SK-N-SH (cell line): ENCODE measurements around the gene AKT3. TPM values are rescaled to one million over a fixed set of nuclear protein-coding genes. Genes with fewer than 3 reads are reported as not detected.

Experiments
- CTCF ChIA-PET: fragments of 300-600, 350-600 bp; formaldehyde crosslinking; extraction: SDS; loops from one replicate; lab custom pipeline; 2021; lab: Yijun Ruan, JAX
- POLR2A ChIA-PET: fragments of 350-600 bp; sonication (Branson Sonifier 250); formaldehyde crosslinking; extraction: SDS; loops from one replicate; lab custom pipeline; 2020; ENCODE audit warnings: antibody characterized with exemption, inconsistent platforms; lab: Yijun Ruan, JAX
- DNase-seq: peaks from one replicate; pipeline ENCODE4 v3.0.0; 2012
- H2AFZ ChIP-seq: fragments of 200-600 bp; sonication (generic); 2 replicates; pipeline ENCODE4 v1.8.1; 2016; ENCODE audit warnings: antibody characterized with exemption, mild to moderate bottlenecking, low read depth
- H3F3A ChIP-seq: fragments of 200-600 bp; sonication (generic); replicated peaks from 2 replicates; pipeline ENCODE3; 2016; ENCODE audit warnings: antibody characterized with exemption, mild to moderate bottlenecking; ENCODE audit not compliant: insufficient read depth
- H3K27ac ChIP-seq, 2 experiments: fragments of 200-500 bp in 1 of 2; fragments of 200-600 bp in 1 of 2; sonication (Bioruptor generic) in 1 of 2; sonication (generic), shearing (Covaris generic) in 1 of 2; 2 replicates each; pipeline versions ENCODE4 v1.5.1 to v1.6.1; 2014 to 2016; ENCODE audit warnings: low read depth in 2 of 2, inconsistent platforms in 1 of 2, low read length in 1 of 2, mild to moderate bottlenecking in 1 of 2, mixed read lengths in 1 of 2
- H3K27me3 ChIP-seq: fragments of 200-600 bp; sonication (generic), shearing (Covaris generic); 2 replicates; pipeline ENCODE4 v1.6.1; 2016; ENCODE audit warnings: mixed run types; ENCODE audit not compliant: insufficient read depth
- H3K36me3 ChIP-seq, 2 experiments: fragments of 200-500 bp in 1 of 2; fragments of 200-600 bp in 1 of 2; sonication (Bioruptor generic) in 1 of 2; sonication (generic) in 1 of 2; replicated peaks in 1 of 2; 2 replicates each; pipeline versions ENCODE3 to v1.5.1; 2014 to 2016; ENCODE audit warnings: low read length in 1 of 2, mild to moderate bottlenecking in 1 of 2; ENCODE audit not compliant: insufficient read depth in 2 of 2, control insufficient read depth in 1 of 2
- H3K4me1 ChIP-seq, 2 experiments: fragments of 200-500 bp in 1 of 2; fragments of 200-600 bp in 1 of 2; sonication (Bioruptor generic) in 1 of 2; sonication (generic), shearing (Covaris generic) in 1 of 2; 2 replicates each; pipeline versions ENCODE4 v1.5.1 to v1.6.1; 2014 to 2016; ENCODE audit warnings: low read depth in 1 of 2, low read length in 1 of 2, mixed run types in 1 of 2; ENCODE audit not compliant: insufficient read depth in 2 of 2, control insufficient read depth in 1 of 2
- H3K4me2 ChIP-seq: fragments of 200-600 bp; sonication (generic), shearing (Covaris generic); 2 replicates; pipeline ENCODE4 v1.6.1; 2017; ENCODE audit warnings: mixed run types
- H3K4me3 ChIP-seq, 2 experiments: fragments of 200-500 bp in 1 of 2; fragments of 200-600 bp in 1 of 2; sonication (Bioruptor generic) in 1 of 2; sonication (generic), shearing (Covaris generic) in 1 of 2; 2 replicates each; pipeline versions ENCODE4 v1.5.1 to v1.8.1; 2014 to 2016; ENCODE audit warnings: low read depth in 2 of 2, inconsistent platforms in 1 of 2, low read length in 1 of 2, mild to moderate bottlenecking in 1 of 2, mixed read lengths in 1 of 2, moderate library complexity in 1 of 2
- H3K79me2 ChIP-seq: fragments of 200-600 bp; sonication (generic); 2 replicates; pipeline ENCODE4 v1.8.1; 2017; ENCODE audit warnings: mild to moderate bottlenecking; ENCODE audit not compliant: insufficient read depth
- H3K9ac ChIP-seq: fragments of 200-600 bp; sonication (generic); 2 replicates; pipeline ENCODE4 v1.6.1; 2017; ENCODE audit warnings: mixed run types
- H3K9me2 ChIP-seq: fragments of 200-600 bp; sonication (generic); 2 replicates; pipeline ENCODE4 v1.6.1; 2017; ENCODE audit warnings: mixed run types
- H3K9me3 ChIP-seq: fragments of 200-600 bp; sonication (generic); 2 replicates; pipeline ENCODE4 v1.6.1; 2017; ENCODE audit warnings: mixed run types, mild to moderate bottlenecking, moderate library complexity
- H4K20me1 ChIP-seq: fragments of 200-600 bp; sonication (generic); 2 replicates; pipeline ENCODE4 v1.6.1; 2017; ENCODE audit warnings: mild to moderate bottlenecking, mixed run types; ENCODE audit not compliant: insufficient read depth
- CHD2 ChIP-seq: fragments of 150-350 bp; IDR thresholded peaks from 2 replicates; pipeline ENCODE4 v1.6.1; 2018; ENCODE audit warnings: low read length; ENCODE audit not compliant: partially characterized antibody
- CTCF ChIP-seq: fragments of 200-600 bp; sonication (generic); IDR thresholded peaks from 2 replicates; pipeline ENCODE4 v1.6.1; 2017; ENCODE audit warnings: antibody characterized with exemption, mild to moderate bottlenecking, moderate library complexity
- EP300 ChIP-seq, 2 experiments: IDR thresholded peaks; 2 replicates each; pipeline versions ENCODE4 v1.4.0 to v1.6.1; 2012; ENCODE audit warnings: borderline replicate concordance in 1 of 2, low read depth in 1 of 2, low read length in 1 of 2
- FOSL2 ChIP-seq: IDR thresholded peaks from 2 replicates; pipeline ENCODE4 v1.4.0; 2012; ENCODE audit warnings: low read depth, mild to moderate bottlenecking, moderate library complexity, borderline replicate concordance
- FOXJ3 ChIP-seq: sonication (generic); formaldehyde crosslinking; IDR thresholded peaks from 2 replicates; pipeline ENCODE4 v1.5.1; 2020; ENCODE audit warnings: mild to moderate bottlenecking, missing genetic modification reagents
- GABPA ChIP-seq: IDR thresholded peaks from 2 replicates; pipeline ENCODE4 v1.4.0; 2012; ENCODE audit warnings: low read depth, mild to moderate bottlenecking
- GATA2 ChIP-seq: sonication (generic); formaldehyde crosslinking; IDR thresholded peaks from 2 replicates; pipeline ENCODE4 v1.5.0; 2020; ENCODE audit warnings: mild to moderate bottlenecking, missing genetic modification reagents
- MAX ChIP-seq: IDR thresholded peaks from 2 replicates; pipeline ENCODE4 v1.4.0; 2012; ENCODE audit warnings: low read depth
- MEF2A ChIP-seq: IDR thresholded peaks from 2 replicates; pipeline ENCODE4 v1.4.0; 2012; ENCODE audit warnings: low read depth, borderline replicate concordance
- MXI1 ChIP-seq: IDR thresholded peaks from 2 replicates; pipeline ENCODE4 v1.6.1; 2012; ENCODE audit warnings: mild to moderate bottlenecking, low read depth, low read length, improper control_type of control experiment
- PBX3 ChIP-seq: IDR thresholded peaks from 2 replicates; pipeline ENCODE4; 2012
- RAD21 ChIP-seq: IDR thresholded peaks from 2 replicates; pipeline ENCODE4 v1.6.1; 2012; ENCODE audit warnings: mild to moderate bottlenecking, low read length
- SMC3 ChIP-seq: IDR thresholded peaks from 2 replicates; pipeline ENCODE4 v1.6.1; 2012; ENCODE audit warnings: low read depth, low read length, improper control_type of control experiment
- TAF1 ChIP-seq: IDR thresholded peaks from 2 replicates; pipeline ENCODE4 v1.6.1; 2012; ENCODE audit warnings: low read depth, mild to moderate bottlenecking, low read length, moderate library complexity, borderline replicate concordance
- TCF12 ChIP-seq: IDR thresholded peaks from 2 replicates; pipeline ENCODE4 v1.4.0; 2012
- ZBTB33 ChIP-seq: IDR thresholded peaks from 2 replicates; pipeline ENCODE4 v1.4.0; 2012; ENCODE audit warnings: low read depth, borderline replicate concordance
- WGBS: methylation state at CpG from one replicate; pipeline ENCODE4 v1.1.6; 2017; ENCODE audit warnings: low lambda C conversion rate; 5-methylcytosine and 5-hydroxymethylcytosine counted together
- polyA plus RNA-seq, 3 experiments: library from polyadenylated mRNA; depleted of rRNA; stranded (reverse); fragments of >200 nt; gene quantifications; 2 replicates each; pipeline ENCODE4 v1.2.3, GENCODE V29; 2012

AKT3 gene
- polyA plus RNA-seq, 1 of the 3 experiments (the other 2 are of a cell fraction): 12.7 TPM

- 95% methylated on average over 7 of the region's 7 CpGs for whole genome bisulfite sequencing
- H3F3A ChIP-seq: no peaks in the 10 kb centered on the region
- no peak overlapping the region for H3K27ac ChIP-seq
- H3K4me3 ChIP-seq: no peak overlapping the region
- ChIA-PET POLR2A (no interaction called here), CTCF (no interaction called here)
- no peak overlapping the region for H3K9ac ChIP-seq
- peaks cover 17% of the 10 kb centered on the region; the same call in 1 of the 2 replicates for H3K79me2 ChIP-seq
- H3K4me1 ChIP-seq: peaks cover 0 to 4% of the 10 kb centered on the region in 2 experiments; a peak in 3 of 4 replicates
- no peaks in the 10 kb centered on the region for H3K9me2 ChIP-seq
- H2AFZ ChIP-seq: no peak overlapping the region
- no peaks in the 10 kb centered on the region for H3K9me3 ChIP-seq
- peaks cover 16 to 52% of the 10 kb centered on the region in 2 experiments for H3K36me3 ChIP-seq
- no peak for DNase-seq
- H3K27me3 ChIP-seq: no peaks in the 10 kb centered on the region
- no peaks in the 10 kb centered on the region for H4K20me1 ChIP-seq
- no peak overlapping the region for H3K4me2 ChIP-seq
- TF ChIP-seq GATA2 (CRISPR knock-in tag) (peak; percentile 23; the same call in 1 of the 2 replicates), TAF1 (no peak)
- TF ChIP-seq, all 33 proteins: peak for 1
These were observed 277.1 kb downstream of the AKT3 start for GRCh38 chr1:243572940-243573339.

- Histone ChIP-seq H3K9me2 (no peaks in the 10 kb centered on the region), H3K36me3 (peaks cover 23 to 67% of the 10 kb centered on the region in 2 experiments), H3K9me3 (no peaks in the 10 kb centered on the region), H3K4me2 (no peak overlapping the region), H2AFZ (no peak overlapping the region), H3K79me2 (0 out of 2 replicates have a peak, but pooled peaks cover 4% of the 10 kb centered on the region), H3F3A (no peaks in the 10 kb centered on the region), H3K4me3 (no peak overlapping the region), H3K4me1 (peaks cover 0 to 4% of the 10 kb centered on the region in 2 experiments; a peak in 3 of 4 replicates), H3K9ac (no peak overlapping the region), H3K27me3 (no peaks in the 10 kb centered on the region), H4K20me1 (no peaks in the 10 kb centered on the region), H3K27ac (no peak overlapping the region)
- ChIA-PET CTCF (interaction anchor here (1.4 kb wide), 1 partner anchor 22 kb away, joined by 3 read pairs; no protein-coding TSS in a partner anchor), POLR2A (no interaction called here)
- DNase-seq: no peak
- TF ChIP-seq RAD21: no peak
- TF ChIP-seq MAX: no peak
- TF ChIP-seq MXI1: no peak
- no peak for TF ChIP-seq TCF12
- TF ChIP-seq GABPA: no peak
- no peak for TF ChIP-seq EP300 (IDR thresholded peaks at IDR 0.05; ENCODE audit: borderline replicate concordance in 1 of 2, low read depth in 1 of 2, low read length in 1 of 2)
- TF ChIP-seq SMC3: no peak
- 96% methylated on average over 4 of the region's 4 CpGs for WGBS
These were observed 281.2 kb downstream of the AKT3 start for GRCh38 chr1:243568793-243569192.

- Histone ChIP-seq H3K27me3 (no peaks in the 10 kb centered on the region), H3K9me2 (no peaks in the 10 kb centered on the region), H3K79me2 (0 out of 2 replicates have a peak, but pooled peaks cover 4% of the 10 kb centered on the region), H3K36me3 (peaks cover 41 to 72% of the 10 kb centered on the region in 2 experiments), H3K27ac (no peak overlapping the region), H4K20me1 (no peaks in the 10 kb centered on the region), H3K4me2 (no peak overlapping the region), H3K4me1 (peaks cover 0 to 4% of the 10 kb centered on the region in 2 experiments; a peak in 2 of 4 replicates), H3F3A (peaks cover 4% of the 10 kb centered on the region), H3K4me3 (no peak overlapping the region), H2AFZ (no peak overlapping the region), H3K9ac (no peak overlapping the region), H3K9me3 (no peaks in the 10 kb centered on the region)
- TF ChIP-seq PBX3 (no peak), CTCF (no peak), MEF2A (no peak), FOXJ3 (no peak), FOSL2 (no peak), RAD21 (no peak), ZBTB33 (no peak), MAX (no peak), CHD2 (no peak)
- no peak for DNase-seq
- POLR2A ChIA-PET: no interaction called here
- CTCF ChIA-PET: no interaction called here
These were observed 285.2 kb downstream of the AKT3 start for GRCh38 chr1:243564814-243565213.
